GM12878 (cell line): ENCODE data around the gene GPR52. TPM values are rescaled to one million over a fixed set of nuclear protein-coding genes. Genes with fewer than 3 reads are reported as not detected.

Experiments used
- ATAC-seq: fragments of 200-7000 bp; cut with Tn5 transposase; 3 replicates; pipeline ENCODE4 v1.9.1; 2020; ENCODE audit warnings: mild to moderate bottlenecking, moderate library complexity
- BruUV-seq: library from RNA; stranded (reverse); fragments of 400-500 nt; replicated peaks from 2 replicates; lab custom pipeline; 2021; lab: Mats Ljungman, UMichigan
- CTCF ChIA-PET: fragments of 300-600 bp; sonication (Branson Sonifier 250); formaldehyde crosslinking; extraction: SDS; loops from one replicate; lab custom pipeline; 2021; ENCODE audit warnings: inconsistent platforms; lab: Yijun Ruan, JAX
- POLR2A ChIA-PET: fragments of 350-600 bp; formaldehyde crosslinking; extraction: SDS; loops from one replicate; lab custom pipeline; 2021; ENCODE audit warnings: inconsistent platforms; lab: Charles Lee
- RAD21 ChIA-PET: fragments of 300-600 bp; sonication (Branson Sonifier 250); formaldehyde crosslinking; loops from one replicate; lab custom pipeline; 2023; ENCODE audit warnings: antibody characterized with exemption; ENCODE audit not compliant: unreplicated experiment; lab: Charles Lee
- SMC1A ChIA-PET: fragments of 300-600 bp; sonication (Branson Sonifier 250); formaldehyde crosslinking; loops from one replicate; lab custom pipeline; 2023; ENCODE audit not compliant: unreplicated experiment, uncharacterized antibody; lab: Charles Lee
- DNase-seq: peaks from one replicate; pipeline ENCODE4 v3.0.0-alpha.2; 2011; ENCODE audit warnings: low read depth, low spot score
- FAIRE-seq: peaks from 3 replicates; lab custom pipeline; 2011; peaks lifted over from hg19 to GRCh38; lab: Jason Lieb, UNC
- H2AFZ ChIP-seq: 2 replicates; pipeline ENCODE4 v1.6.0; 2011; ENCODE audit warnings: low read depth, low read length, control low read depth; ENCODE audit not compliant: control insufficient read depth
- H3K27ac ChIP-seq: 2 replicates; pipeline ENCODE4 v1.5.1; 2011; ENCODE audit warnings: control low read depth; ENCODE audit not compliant: control insufficient read depth, insufficient read depth
- H3K27me3 ChIP-seq, 2 experiments: replicated peaks in 1 of 2; 2 replicates each; pipeline versions ENCODE4 v1.6.0 to v1.6.1; 2011; ENCODE audit warnings: low read length in 1 of 2; ENCODE audit not compliant: control insufficient read depth in 2 of 2, insufficient read depth in 2 of 2
- H3K36me3 ChIP-seq, 2 experiments: 2 replicates each; pipeline ENCODE4 v1.5.1; 2011; ENCODE audit warnings: low read length in 1 of 2; ENCODE audit not compliant: control insufficient read depth in 2 of 2, insufficient read depth in 2 of 2
- H3K4me1 ChIP-seq: 2 replicates; pipeline ENCODE4 v1.6.1; 2011; ENCODE audit warnings: mild to moderate bottlenecking, low read length, moderate library complexity, mixed read lengths; ENCODE audit not compliant: control insufficient read depth, insufficient read depth
- H3K4me2 ChIP-seq: 2 replicates; pipeline ENCODE4 v1.6.0; 2011; ENCODE audit warnings: control low read depth; ENCODE audit not compliant: control insufficient read depth, insufficient read depth
- H3K4me3 ChIP-seq: fragments of 200-600 bp; sonication (generic); 2 replicates; pipeline ENCODE4 v1.5.1; 2016
- H3K79me2 ChIP-seq: 2 replicates; pipeline ENCODE4 v1.6.0; 2011; ENCODE audit warnings: low read length; ENCODE audit not compliant: control insufficient read depth, insufficient read depth
- H3K9ac ChIP-seq: 2 replicates; pipeline ENCODE4 v1.8.0; 2011; ENCODE audit warnings: low read length, control low read depth, mixed read lengths; ENCODE audit not compliant: control insufficient read depth, insufficient read depth
- H3K9me3 ChIP-seq: replicated peaks from 3 replicates; pipeline ENCODE4 v1.5.1; 2011; ENCODE audit warnings: mild to moderate bottlenecking, low read length; ENCODE audit not compliant: control insufficient read depth, insufficient read depth
- H4K20me1 ChIP-seq: 2 replicates; pipeline ENCODE4 v1.6.0; 2011; ENCODE audit not compliant: control insufficient read depth, insufficient read depth
- BHLHE40 ChIP-seq, 2 experiments: fragments of 450-650 bp in 1 of 2; IDR thresholded peaks; 2 replicates each; pipeline ENCODE4 v1.6.1; 2011 to 2017; ENCODE audit warnings: low read depth in 2 of 2, borderline replicate concordance in 1 of 2, improper control_type of control experiment in 1 of 2, low read length in 1 of 2, mild to moderate bottlenecking in 1 of 2
- BMI1 ChIP-seq: fragments of 450-650 bp; IDR thresholded peaks from 2 replicates; pipeline ENCODE4 v1.6.1; 2016; ENCODE audit warnings: mild to moderate bottlenecking, moderate library complexity, borderline replicate concordance
- CBX3 ChIP-seq: fragments of 200-600 bp; sonication (generic); IDR thresholded peaks from 2 replicates; pipeline ENCODE4 v1.6.1; 2016; ENCODE audit warnings: low read depth, borderline replicate concordance
- CHD1 ChIP-seq: IDR thresholded peaks from 2 replicates; pipeline ENCODE4 v1.6.1; 2012; ENCODE audit warnings: low read depth, low read length, improper control_type of control experiment
- HDAC2 ChIP-seq: fragments of 200-600 bp; sonication (generic); IDR thresholded peaks from 2 replicates; pipeline ENCODE4 v1.6.1; 2017
- MYB ChIP-seq: fragments of 150-350 bp; IDR thresholded peaks from 2 replicates; pipeline ENCODE4 v1.6.1; 2014; ENCODE audit warnings: mild to moderate bottlenecking, low read depth, low read length, borderline replicate concordance
- RB1 ChIP-seq: fragments of 450-650 bp; formaldehyde crosslinking; IDR thresholded peaks from 2 replicates; pipeline ENCODE4 v1.6.1; 2017; ENCODE audit warnings: mild to moderate bottlenecking, borderline replicate concordance
- RCOR1 ChIP-seq: conservative IDR thresholded peaks from 2 replicates; pipeline ENCODE4 v1.6.1; 2012; ENCODE audit warnings: low read depth, low read length, improper control_type of control experiment
- SMARCA5 ChIP-seq: fragments of 450-650 bp; IDR thresholded peaks from 2 replicates; pipeline ENCODE4 v1.6.1; 2017; ENCODE audit warnings: mild to moderate bottlenecking
- STAT3 ChIP-seq: IDR thresholded peaks from 2 replicates; pipeline ENCODE4 v1.6.1; 2011; ENCODE audit warnings: low read depth, low read length, improper control_type of control experiment
- TBL1XR1 ChIP-seq: IDR thresholded peaks from 2 replicates; pipeline ENCODE4 v1.6.1; 2012; ENCODE audit warnings: low read depth, low read length, improper control_type of control experiment
- WRNIP1 ChIP-seq: IDR thresholded peaks from 2 replicates; pipeline ENCODE4 v1.6.1; 2011; ENCODE audit warnings: low read depth, low read length, improper control_type of control experiment, borderline replicate concordance
- YBX1 ChIP-seq: fragments of 450-650 bp; IDR thresholded peaks from 2 replicates; pipeline ENCODE4 v1.6.1; 2016; ENCODE audit warnings: antibody characterized with exemption
- ZBTB40 ChIP-seq: fragments of 450-650 bp; IDR thresholded peaks from 2 replicates; pipeline ENCODE4 v1.6.1; 2016; ENCODE audit warnings: mild to moderate bottlenecking, moderate library complexity, borderline replicate concordance
- ZNF24 ChIP-seq: fragments of 450-650 bp; IDR thresholded peaks from 2 replicates; pipeline ENCODE4 v1.6.1; 2017; ENCODE audit warnings: antibody characterized with exemption, mild to moderate bottlenecking
- ZNF384 ChIP-seq: IDR thresholded peaks from 2 replicates; pipeline ENCODE4 v1.6.1; 2012; ENCODE audit warnings: low read depth, mild to moderate bottlenecking, low read length, improper control_type of control experiment, borderline replicate concordance
- WGBS: methylation state at CpG from one replicate; pipeline ENCODE4 v1.1.6; 2016; ENCODE audit warnings: low lambda C conversion rate; ENCODE audit not compliant: insufficient replicate concordance, insufficient coverage; ENCODE audit errors: missing lambda C conversion rate; 5-methylcytosine and 5-hydroxymethylcytosine counted together
- in situ Hi-C: fragments of 300-500 bp; cut with MboI; formaldehyde crosslinking; loops from 9 replicates; pipeline ENCODE4 v1.14.3; 2018; ENCODE audit warnings: mixed read lengths
- intact Hi-C: fragments of 100-400 bp; cut with micrococcal nuclease; formaldehyde crosslinking; loops from one replicate; pipeline ENCODE4 v1.14.2; 2022; ENCODE audit not compliant: unreplicated experiment
- polyA plus RNA-seq, 11 experiments: library from polyadenylated mRNA; depleted of rRNA in 4 of 11; unstranded in 6 of 11; stranded (reverse) in 5 of 11; fragments of >200 nt; fragmentation: Nextera tagmentation in 4 of 11; fragmentation: Illumina TruSeq in 1 of 11; extraction: Ambion mirVana in 4 of 11; extraction: Trizol in 1 of 11; gene quantifications; 1 replicate in 1 of 11; 2 replicates in 10 of 11; pipeline versions ENCODE4 v1.2.1 to v1.2.3, GENCODE V29; 2011 to 2016; ENCODE audit warnings: inconsistent platforms in 2 of 11, missing spikeins in 2 of 11, low read depth in 1 of 11
- total RNA-seq, 4 experiments: library from RNA; depleted of rRNA in 3 of 4; stranded (reverse); fragments of >200 nt in 3 of 4; fragmentation: Illumina TruSeq in 1 of 4; extraction: Trizol in 1 of 4; gene quantifications; 2 replicates each; pipeline versions ENCODE4 v1.2.1 to v1.2.3, GENCODE V29; 2013 to 2021

Gene GPR52
- total and polyA plus RNA-seq, 10 of the 15 experiments (the other 5 are each of a cell fraction or from before 2014, with no cell fraction given): 0.20 to 16.4 (median 3.2) TPM; not detected in 4

GRCh38 chr1:174406421-174406820 lies 41.3 kb upstream of the GPR52 start:
- ATAC-seq: no peak
- ChIA-PET RAD21 (no interaction called here), POLR2A (no interaction called here), CTCF (no interaction called here), SMC1A (no interaction called here)
- 99% methylated on average over 4 of the region's 4 CpGs for WGBS
- no peak overlapping the region for H2AFZ ChIP-seq
- 0 out of 4 replicates have a peak, but pooled peaks cover 0 to 4% of the 10 kb centered on the region in 2 experiments for H3K36me3 ChIP-seq
- in situ Hi-C loops (no loop called here), intact Hi-C loops (no loop called here)
- H3K27ac ChIP-seq: no peak overlapping the region
- no TSS peak for BruUV-seq
- H3K4me3 ChIP-seq: no peak overlapping the region
- TF ChIP-seq TBL1XR1: no peak
- DNase-seq: no peak
- H3K4me1 ChIP-seq: no peaks in the 10 kb centered on the region
- H4K20me1 ChIP-seq: no peaks in the 10 kb centered on the region
- H3K9me3 ChIP-seq: no peaks in the 10 kb centered on the region; the same call in 2 of the 3 replicates
- no peaks in the 10 kb centered on the region for H3K27me3 ChIP-seq
- no peak for FAIRE-seq
- no peak overlapping the region for H3K4me2 ChIP-seq
- no peak overlapping the region for H3K9ac ChIP-seq
- H3K79me2 ChIP-seq: no peaks in the 10 kb centered on the region; the same call in 1 of the 2 replicates

DNA sequence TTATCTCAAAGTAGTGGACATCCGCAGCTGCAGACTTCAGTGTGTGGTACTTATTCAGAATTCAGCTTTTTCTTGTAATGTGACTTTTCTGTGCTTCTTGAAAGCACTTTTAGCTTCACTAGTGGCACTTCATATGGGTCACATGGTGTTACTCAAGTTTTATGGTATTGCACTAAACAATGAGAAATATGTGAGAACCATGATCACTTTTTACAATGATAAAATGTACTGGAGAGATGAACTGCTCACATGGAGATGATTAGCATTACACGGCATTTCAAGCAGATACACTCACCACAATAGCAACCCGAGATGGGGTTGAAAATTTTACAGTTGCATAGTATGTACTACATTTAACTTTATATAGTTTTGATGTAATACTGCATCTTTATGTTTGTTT lies 40.1 kb upstream of the GPR52 start:
- FAIRE-seq (no peak), DNase-seq (no peak), ATAC-seq (no peak)
- H3K4me3 ChIP-seq: no peak overlapping the region
- RAD21 ChIA-PET: no interaction called here
- no peak overlapping the region for H3K4me2 ChIP-seq
- POLR2A ChIA-PET: no interaction called here
- no peaks in the 10 kb centered on the region for H3K36me3 ChIP-seq
- intact Hi-C loops: no loop called here
- no peak overlapping the region for H3K27ac ChIP-seq
- no peaks in the 10 kb centered on the region for H3K4me1 ChIP-seq
- in situ Hi-C loops: no loop called here
- no peaks in the 10 kb centered on the region; the same call in 2 of the 3 replicates for H3K9me3 ChIP-seq
- no peaks in the 10 kb centered on the region; the same call in 1 of the 2 replicates for H3K79me2 ChIP-seq
- H2AFZ ChIP-seq: no peak overlapping the region
- CTCF ChIA-PET: no interaction called here
- no peak overlapping the region for H3K9ac ChIP-seq
- no TSS peak for BruUV-seq
- WGBS: 98% methylated on average over 3 of the region's 3 CpGs
- no peaks in the 10 kb centered on the region for H3K27me3 ChIP-seq
- H4K20me1 ChIP-seq: no peaks in the 10 kb centered on the region
- SMC1A ChIA-PET: no interaction called here
- TF ChIP-seq YBX1 (no peak), STAT3 (no peak), BMI1 (no peak), MYB (no peak), ZNF384 (no peak), CHD1 (no peak), WRNIP1 (no peak), CBX3 (no peak), BHLHE40 (IDR thresholded peaks at IDR 0.05; ENCODE audit: borderline replicate concordance in 1 of 2, low read depth in 2 of 2, low read length in 1 of 2) (no peak), ZBTB40 (no peak), RCOR1 (no peak), RB1 (no peak), ZNF24 (no peak), HDAC2 (no peak), SMARCA5 (no peak)
